Hepatocyte (in vitro differentiated cells): ENCODE results near the gene RXFP3. TPM values are rescaled to one million over a fixed set of nuclear protein-coding genes. Genes with fewer than 3 reads are reported as not detected.

ENCODE experiments used
- DNase-seq: peaks from one replicate; pipeline ENCODE4 v3.0.0-alpha.2; 2016; ENCODE audit warnings: low spot score
- H2AFZ ChIP-seq: fragments of 200-600 bp; sonication (generic); 2 replicates; pipeline ENCODE4 v1.6.0; 2016; ENCODE audit warnings: antibody characterized with exemption, mild to moderate bottlenecking
- H3K27ac ChIP-seq: fragments of 200-600 bp; sonication (generic); 2 replicates; pipeline ENCODE4 v1.5.1; 2016; ENCODE audit warnings: mild to moderate bottlenecking
- H3K27me3 ChIP-seq: fragments of 200-600 bp; sonication (generic); 2 replicates; pipeline ENCODE4 v1.6.1; 2016
- H3K36me3 ChIP-seq: fragments of 200-600 bp; sonication (generic); replicated peaks from 2 replicates; pipeline ENCODE4 v1.5.1; 2016; ENCODE audit warnings: low read depth; ENCODE audit not compliant: insufficient read depth
- H3K4me1 ChIP-seq: fragments of 200-600 bp; sonication (generic); 2 replicates; pipeline ENCODE4 v1.5.1; 2016; ENCODE audit warnings: mild to moderate bottlenecking, moderate library complexity; ENCODE audit not compliant: insufficient read depth
- H3K4me2 ChIP-seq: fragments of 200-600 bp; sonication (generic); 2 replicates; pipeline ENCODE4 v1.6.0; 2016
- H3K4me3 ChIP-seq: fragments of 200-600 bp; sonication (generic); 2 replicates; pipeline ENCODE4 v1.5.1; 2016; ENCODE audit warnings: mild to moderate bottlenecking
- H3K79me2 ChIP-seq: fragments of 200-600 bp; sonication (generic); 2 replicates; pipeline ENCODE4 v1.6.0; 2017; ENCODE audit warnings: mild to moderate bottlenecking
- H3K9me2 ChIP-seq: fragments of 200-600 bp; sonication (generic); replicated peaks from 2 replicates; pipeline ENCODE4 v1.6.0; 2017; ENCODE audit warnings: mild to moderate bottlenecking; ENCODE audit not compliant: insufficient read depth
- H3K9me3 ChIP-seq: fragments of 200-600 bp; sonication (generic); 2 replicates; pipeline ENCODE4 v1.5.1; 2016; ENCODE audit warnings: low read depth, mild to moderate bottlenecking
- H4K20me1 ChIP-seq: fragments of 200-600 bp; sonication (generic); 2 replicates; pipeline ENCODE4 v1.6.0; 2016; ENCODE audit warnings: mild to moderate bottlenecking; ENCODE audit not compliant: insufficient read depth, poor library complexity, severe bottlenecking
- CTCF ChIP-seq: fragments of 200-600 bp; sonication (generic); IDR thresholded peaks from 2 replicates; pipeline ENCODE4 v1.5.1; 2016; ENCODE audit warnings: antibody characterized with exemption, mild to moderate bottlenecking; ENCODE audit not compliant: poor library complexity
- EZH2 ChIP-seq: fragments of 200-600 bp; sonication (generic); IDR thresholded peaks from 2 replicates; pipeline ENCODE4 v1.6.1; 2016; ENCODE audit warnings: antibody characterized with exemption, mild to moderate bottlenecking, borderline replicate concordance
- EZH2phosphoT487 ChIP-seq: fragments of 200-600 bp; sonication (generic); IDR thresholded peaks from one replicate; pipeline ENCODE4 v1.6.1; 2018; ENCODE audit warnings: antibody characterized with exemption, mild to moderate bottlenecking, low read depth, moderate library complexity; ENCODE audit not compliant: unreplicated experiment, severe bottlenecking
- WGBS: methylation state at CpG from one replicate; pipeline ENCODE4 v1.1.6; 2016; ENCODE audit warnings: low lambda C conversion rate; ENCODE audit errors: missing lambda C conversion rate; 5-methylcytosine and 5-hydroxymethylcytosine counted together
- polyA plus RNA-seq: library from polyadenylated mRNA; unstranded; fragments of >200 nt; fragmentation: Nextera tagmentation; extraction: Ambion mirVana; gene quantifications from 2 replicates; pipeline ENCODE4 v1.2.1, GENCODE V29; 2016
- total RNA-seq: library from RNA; depleted of rRNA; stranded (reverse); fragments of >200 nt; gene quantifications from 2 replicates; pipeline ENCODE4 v1.2.3, GENCODE V29; 2014

Gene RXFP3
- total and polyA plus RNA-seq, 2 experiments from 2014 or later, result not detected

- TF ChIP-seq EZH2 (no peak), CTCF (no peak), EZH2phosphoT487 (no peak)
- H3K27me3 ChIP-seq, result no peaks in the 10 kb centered on the region
- no peak overlapping the region for H3K4me3 ChIP-seq
- no peaks in the 10 kb centered on the region for H3K9me3 ChIP-seq
- H3K9me2 ChIP-seq, result no peaks in the 10 kb centered on the region
- whole genome bisulfite sequencing, result 80% methylated on average over 2 of the region's 2 CpGs
- H4K20me1 ChIP-seq, result no peaks in the 10 kb centered on the region
- no peak overlapping the region for H3K27ac ChIP-seq
- no peak overlapping the region for H3K4me2 ChIP-seq
- no peaks in the 10 kb centered on the region for H3K4me1 ChIP-seq
- no peaks in the 10 kb centered on the region for H3K79me2 ChIP-seq
- no peak overlapping the region for H2AFZ ChIP-seq
- no peaks in the 10 kb centered on the region for H3K36me3 ChIP-seq
- DNase-seq, result no peak
Measured at GRCh38 chr5:33964132-33964700, 28.0 kb downstream of the RXFP3 start.

GRCh38 chr5:33966805-33967204, 30.6 kb downstream of the RXFP3 start:
- Histone ChIP-seq H3K27me3 (no peaks in the 10 kb centered on the region), H4K20me1 (no peaks in the 10 kb centered on the region), H2AFZ (no peak overlapping the region), H3K4me2 (no peak overlapping the region), H3K9me2 (no peaks in the 10 kb centered on the region), H3K4me3 (no peak overlapping the region), H3K4me1 (no peaks in the 10 kb centered on the region), H3K9me3 (no peaks in the 10 kb centered on the region), H3K27ac (no peak overlapping the region), H3K79me2 (no peaks in the 10 kb centered on the region), H3K36me3 (no peaks in the 10 kb centered on the region)
- DNase-seq, result no peak
- 74% methylated on average over 2 of the region's 2 CpGs for WGBS
- no peak for TF ChIP-seq CTCF
- no peak for TF ChIP-seq EZH2phosphoT487

- H3K4me1 ChIP-seq, result no peaks in the 10 kb centered on the region
- no peaks in the 10 kb centered on the region for H3K27me3 ChIP-seq
- H3K4me3 ChIP-seq, result no peak overlapping the region
- H3K79me2 ChIP-seq, result no peaks in the 10 kb centered on the region
- H3K9me2 ChIP-seq, result no peaks in the 10 kb centered on the region
- H4K20me1 ChIP-seq, result no peaks in the 10 kb centered on the region
- H3K4me2 ChIP-seq, result no peak overlapping the region
- TF ChIP-seq CTCF (no peak), EZH2phosphoT487 (no peak), EZH2 (no peak)
- H3K9me3 ChIP-seq, result no peaks in the 10 kb centered on the region
- no peak overlapping the region for H3K27ac ChIP-seq
- no peak for DNase-seq
- H3K36me3 ChIP-seq, result no peaks in the 10 kb centered on the region
- no peak overlapping the region for H2AFZ ChIP-seq
- WGBS, result 60% methylated on average over 3 of the region's 3 CpGs
Measured at GRCh38 chr5:33968211-33969005, 32.2 kb downstream of the RXFP3 start.
